NOMO-1 treated with dmso at 0.1 percent for 144 hours (cell line): ENCODE results near the gene RUNDC1.
A peak's percentile ranks its signal among the peaks of the same experiment; 100 is the strongest.
"Not testable (repeated sequence)": the region's sequence is repeated elsewhere in the genome, so short reads cannot be mapped to it uniquely, and the experiment has no call there.

ENCODE experiments used
- DNase-seq: peaks from one replicate; lab custom pipeline; 2025; ENCODE audit not compliant: unreplicated experiment; lab: John Stamatoyannopoulos, UW

RUNDC1 gene

DNA sequence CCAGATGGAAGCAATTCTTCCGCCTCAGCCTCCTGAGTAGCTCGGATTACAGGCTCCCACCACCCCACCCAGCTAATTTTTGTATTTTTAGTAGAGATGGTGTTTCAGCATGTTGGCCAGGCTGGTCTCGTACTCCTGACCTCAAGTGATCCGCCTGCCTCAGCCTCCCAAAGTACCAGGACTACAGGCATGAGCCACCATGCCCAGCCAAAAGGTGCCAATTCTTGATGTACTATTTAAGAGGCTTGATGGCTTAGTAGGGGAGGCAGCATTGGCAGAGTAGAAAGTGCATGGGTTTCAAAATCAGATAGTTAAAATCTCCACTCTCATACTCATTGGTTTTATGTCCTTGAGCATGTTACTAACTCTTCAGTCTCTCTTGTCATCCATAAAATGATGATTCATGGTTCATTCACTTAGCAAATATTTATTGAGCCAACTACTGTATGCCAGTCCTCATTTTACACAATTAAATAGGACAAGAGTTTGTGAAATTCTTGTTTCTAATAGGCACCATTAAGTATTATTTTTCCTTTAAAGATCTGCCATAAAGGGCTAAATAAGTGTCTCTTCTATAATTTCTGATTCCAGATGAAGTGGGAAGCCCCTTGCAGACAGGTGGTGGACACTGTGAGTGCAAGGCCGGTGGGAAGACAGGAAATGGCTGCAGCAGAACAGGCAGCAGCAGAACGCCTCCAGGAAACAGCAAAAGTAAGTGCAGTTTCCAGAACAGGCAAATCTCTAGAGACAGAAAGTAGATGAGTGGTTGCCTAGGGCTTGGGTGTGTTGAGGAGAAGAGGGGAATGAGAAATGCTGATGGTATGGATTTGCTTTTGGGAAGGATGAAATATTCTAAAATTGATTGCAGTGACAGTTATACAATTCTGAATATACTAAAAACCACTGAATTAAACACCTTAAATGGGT is 9.6 kb downstream of the RUNDC1 start:
- no peak for DNase-seq

DNA sequence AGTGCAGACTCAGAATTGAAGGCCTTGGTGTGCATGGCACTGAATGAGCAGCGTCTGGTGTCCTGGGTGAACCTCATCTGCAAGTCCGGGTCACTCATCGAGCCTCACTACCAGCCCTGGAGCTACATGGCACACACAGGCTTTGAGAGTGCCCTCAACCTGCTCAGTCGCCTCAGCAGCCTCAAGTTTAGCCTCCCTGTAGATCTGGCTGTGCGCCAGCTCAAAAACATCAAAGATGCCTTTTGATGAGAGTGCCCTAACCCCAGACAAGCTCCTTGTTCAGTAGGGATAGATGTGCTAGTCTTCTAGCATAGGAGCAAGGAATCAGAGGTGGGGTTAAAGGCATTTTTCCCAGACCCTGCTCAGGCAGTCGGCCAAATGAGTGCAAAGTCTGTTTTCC is 11.1 kb downstream of the RUNDC1 start:
- DNase-seq, result no peak

DNA sequence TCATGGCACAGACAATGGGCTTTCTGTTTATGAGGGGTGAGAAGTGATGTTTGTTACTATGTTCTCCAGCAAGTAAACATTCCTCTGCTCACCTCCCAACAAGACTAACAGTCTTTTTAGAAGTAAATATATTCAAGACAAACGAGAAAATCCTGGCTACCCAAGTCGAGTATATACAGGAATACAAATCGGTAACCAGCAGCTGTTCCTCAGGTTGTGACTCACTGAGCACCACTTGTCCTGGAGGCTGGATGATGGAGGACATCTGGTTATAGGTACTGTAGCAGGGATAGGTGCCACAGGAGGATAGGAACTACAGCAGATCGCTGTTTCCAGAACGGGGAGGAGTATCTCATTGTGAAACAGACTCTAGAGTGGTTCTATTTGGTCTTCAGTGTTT is 12.5 kb downstream of the RUNDC1 start:
- DNase-seq, result no peak

GRCh38 chr17:42993913-42994312 is 13.5 kb downstream of the RUNDC1 start:
- not testable (repeated sequence) for DNase-seq

DNA sequence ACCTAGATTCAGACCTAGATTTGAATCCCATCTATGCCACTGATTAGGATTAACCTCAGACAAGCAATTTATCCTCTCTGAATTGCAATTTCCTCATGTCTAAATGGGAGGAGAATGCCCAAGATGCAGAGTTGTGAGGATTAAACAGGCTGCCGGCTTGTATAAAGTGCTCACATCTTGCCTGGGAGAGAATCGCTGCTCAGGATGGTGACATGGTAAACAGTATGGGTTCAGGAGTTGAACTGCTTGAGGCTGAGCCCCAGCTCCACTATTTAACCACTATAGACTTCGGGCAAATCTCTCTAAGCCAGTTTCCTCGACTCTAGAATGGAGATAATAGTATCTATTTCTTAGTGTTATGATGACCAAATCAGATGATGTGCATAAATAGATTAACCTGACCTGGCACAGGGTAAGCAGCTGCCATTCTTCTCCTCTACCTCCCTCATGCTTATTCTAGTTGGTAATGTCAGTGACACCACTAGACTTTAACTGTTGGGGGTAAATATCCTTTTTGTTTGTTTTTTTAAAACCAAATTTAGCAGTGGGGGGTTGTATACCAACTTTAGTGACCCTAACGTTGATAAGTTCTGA is 17.1 kb downstream of the RUNDC1 start:
- no peak for DNase-seq

DNA sequence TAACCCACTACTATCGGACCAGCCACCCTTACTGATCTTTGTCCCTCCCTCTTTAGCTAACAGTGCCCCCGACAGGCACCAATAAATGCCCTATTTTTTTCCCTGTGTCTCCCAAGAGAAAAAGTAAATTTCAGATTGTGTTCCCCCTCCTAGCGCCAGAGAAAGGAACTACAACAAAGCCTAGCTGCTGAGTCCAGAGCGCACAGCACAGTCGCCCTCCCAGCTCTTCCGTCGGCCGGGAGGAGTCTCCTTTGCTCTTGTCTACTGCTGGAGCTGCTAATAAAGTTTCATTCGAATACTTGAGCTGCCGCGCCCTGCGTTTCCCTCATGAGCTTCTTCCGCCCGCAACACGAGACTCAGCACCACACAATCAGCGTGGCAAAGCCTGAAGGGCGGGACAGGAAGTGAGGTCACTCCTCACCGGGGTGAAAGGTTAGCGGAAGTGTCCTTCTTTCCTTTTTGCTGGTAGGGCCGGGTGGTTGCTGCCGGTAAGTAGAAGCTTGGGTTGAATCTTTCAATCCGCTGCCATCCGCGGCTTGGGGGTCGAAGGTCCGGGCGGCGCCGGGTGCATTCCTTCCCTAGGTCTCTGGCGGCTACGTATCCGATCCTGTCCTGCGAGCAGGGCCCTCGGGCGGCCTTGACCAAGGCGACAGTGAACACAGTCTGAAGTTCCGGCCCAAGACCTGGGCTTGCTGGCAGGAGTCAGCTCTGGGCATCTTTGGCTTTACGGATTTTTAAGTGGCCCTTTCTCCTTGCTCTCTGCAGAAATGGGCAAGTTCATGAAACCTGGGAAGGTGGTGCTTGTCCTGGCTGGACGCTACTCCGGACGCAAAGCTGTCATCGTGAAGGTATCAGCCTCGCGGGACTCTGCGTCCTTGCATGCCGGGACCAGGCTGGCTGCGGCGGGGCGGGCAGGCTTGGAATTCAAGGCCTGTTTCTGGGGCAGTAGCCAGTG is 17.9 kb downstream of the RUNDC1 start, which contains the start of gene RPL27:
Gene RPL27 (plus strand): TSS at position 436 of the 955 bp plus-strand sequence. CDS start 332 bp downstream, at position 768.
- DNase-seq, result peak; percentile 99

- DNase-seq, result no peak
These were observed 18.7 kb downstream of the RUNDC1 start for GRCh38 chr17:42999003-42999525.

- DNase-seq, result not testable (repeated sequence)
These were observed 20.5 kb downstream of the RUNDC1 start for GRCh38 chr17:43000894-43001293.

- DNase-seq, result no peak
These were observed 23.3 kb downstream of the RUNDC1 start for GRCh38 chr17:43003542-43004172.

GRCh38 chr17:43006639-43007551 is 26.5 kb downstream of the RUNDC1 start, which contains the start of gene IFI35:
Gene IFI35 (plus strand): TSS chr17:43006784. CDS start chr17:43006948, 164 bp downstream.
- DNase-seq, result peak; percentile 81

DNA sequence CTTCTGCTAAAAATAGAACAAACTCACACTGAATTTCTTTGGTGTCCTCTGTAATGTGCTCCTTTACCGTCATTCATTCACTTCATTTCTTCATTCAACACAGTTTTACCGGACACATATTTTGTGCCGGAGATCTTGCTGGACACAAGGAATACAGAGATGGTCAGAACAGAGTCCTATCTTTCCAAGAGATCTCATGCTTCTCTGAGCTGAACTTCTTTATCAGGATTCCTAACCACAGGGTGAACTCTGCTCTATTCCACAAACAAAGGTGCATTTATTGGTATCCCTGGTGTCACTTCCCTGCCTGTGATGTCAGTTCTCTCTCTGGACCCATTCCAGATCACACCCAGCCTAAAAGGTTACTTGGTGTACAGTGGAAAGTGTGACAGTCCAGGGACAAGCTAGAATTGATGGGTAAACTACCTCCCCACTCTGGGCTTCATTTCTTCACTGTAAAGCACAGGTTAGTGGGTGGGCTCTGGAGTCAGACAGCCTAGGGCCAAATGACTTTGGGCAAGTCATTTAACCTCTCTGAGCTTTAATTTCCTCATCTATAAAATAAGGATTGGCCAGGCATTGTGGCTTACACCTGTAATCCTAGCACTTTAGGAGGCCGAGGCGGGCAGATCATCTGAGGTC is 30.4 kb downstream of the RUNDC1 start:
- no peak for DNase-seq

- no peak for DNase-seq
These were observed 31.5 kb downstream of the RUNDC1 start for GRCh38 chr17:43011728-43012472.

GRCh38 chr17:43013296-43013695 is 32.9 kb downstream of the RUNDC1 start:
- no peak for DNase-seq

GRCh38 chr17:43014020-43014648 is 33.8 kb downstream of the RUNDC1 start:
- no peak for DNase-seq

- no peak for DNase-seq
These were observed 34.5 kb downstream of the RUNDC1 start for GRCh38 chr17:43014649-43015542.

DNA sequence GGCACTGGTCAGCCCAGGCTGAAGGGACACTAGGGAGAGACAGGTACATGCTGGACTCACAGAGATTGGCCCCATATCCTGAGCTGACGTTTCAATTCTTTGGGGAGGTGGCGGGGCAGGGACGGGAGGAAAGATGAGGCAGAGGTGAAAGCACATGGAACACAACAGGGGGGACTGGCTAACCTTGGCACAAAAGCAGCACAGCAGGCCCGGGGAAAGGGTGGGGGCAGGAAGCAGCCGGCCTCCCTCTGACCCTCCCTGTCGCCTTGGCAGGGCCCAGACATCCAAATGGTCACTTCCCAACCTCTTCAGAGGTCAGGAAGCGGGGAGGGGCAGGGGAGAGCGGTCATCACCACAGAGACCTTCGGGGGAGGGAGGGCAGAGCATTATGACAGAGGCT is 35.2 kb downstream of the RUNDC1 start:
- no peak for DNase-seq

DNA sequence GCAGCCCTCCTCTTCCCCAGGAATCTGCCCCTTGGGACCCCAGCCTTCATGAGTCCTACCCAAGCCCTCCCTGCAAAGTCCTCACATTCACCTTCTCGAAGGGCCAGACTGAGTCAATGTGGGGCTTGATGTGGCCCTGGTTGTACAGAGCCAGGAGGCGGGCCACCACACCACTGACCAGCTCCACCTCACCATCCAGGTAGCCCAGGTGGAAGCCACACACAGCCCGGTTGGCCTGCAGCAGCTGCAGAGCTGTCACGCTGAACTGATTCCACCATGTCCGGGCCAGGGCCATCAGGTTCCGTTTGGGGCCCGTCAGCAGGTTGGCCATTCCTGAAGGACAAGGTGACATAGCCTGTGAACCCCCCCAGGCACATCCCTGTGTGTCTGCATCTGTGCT is 35.9 kb downstream of the RUNDC1 start:
- no peak for DNase-seq
